IMR-90 (cell line): ENCODE measurements around the gene SMIM44. TPM values are rescaled to one million over a fixed set of nuclear protein-coding genes. Genes with fewer than 3 reads are reported as not detected.
A peak's percentile ranks its signal among the peaks of the same experiment; 100 is the strongest.

ENCODE experiments used
- ATAC-seq: fragments of 200-7000 bp; cut with Tn5 transposase; 2 replicates; pipeline ENCODE4 v1.9.1; 2020; ENCODE audit warnings: low read depth, mild to moderate bottlenecking, moderate library complexity
- BruUV-seq: library from RNA; stranded (reverse); fragments of 400-500 nt; replicated peaks from 2 replicates; lab custom pipeline; 2021; lab: Mats Ljungman, UMichigan
- CTCF ChIA-PET: fragments of 300-600 bp; formaldehyde crosslinking; extraction: SDS; loops from one replicate; lab custom pipeline; 2021; ENCODE audit warnings: antibody characterized with exemption; lab: Yijun Ruan, JAX
- POLR2A ChIA-PET: fragments of 300-600 bp; sonication (Branson Sonifier 250); formaldehyde crosslinking; loops from one replicate; lab custom pipeline; 2022; ENCODE audit warnings: antibody characterized with exemption; ENCODE audit not compliant: unreplicated experiment; lab: Charles Lee
- DNase-seq: peaks from one replicate; pipeline ENCODE4 v3.0.0; 2013
- H2AFZ ChIP-seq: replicated peaks from 2 replicates; pipeline ENCODE3; 2013; ENCODE audit warnings: low read length, mild to moderate bottlenecking; ENCODE audit not compliant: poor library complexity
- H2AK5ac ChIP-seq: 2 replicates; pipeline ENCODE4 v1.6.1; 2013; ENCODE audit warnings: low read depth, low read length, inconsistent platforms
- H2AK9ac ChIP-seq: replicated peaks from 2 replicates; pipeline ENCODE3; 2013; ENCODE audit warnings: mild to moderate bottlenecking, low read depth, low read length, moderate library complexity; ENCODE audit not compliant: poor library complexity
- H2BK120ac ChIP-seq: 2 replicates; pipeline ENCODE4 v1.6.1; 2013; ENCODE audit warnings: low read depth, low read length, inconsistent platforms
- H2BK15ac ChIP-seq: 3 replicates; pipeline ENCODE4 v1.6.1; 2013; ENCODE audit warnings: low read depth, low read length, inconsistent platforms
- H2BK20ac ChIP-seq: 2 replicates; pipeline ENCODE4 v1.6.1; 2013; ENCODE audit warnings: low read depth, mild to moderate bottlenecking, inconsistent platforms, low read length, moderate library complexity
- H2BK5ac ChIP-seq: 2 replicates; pipeline ENCODE4 v1.6.1; 2013; ENCODE audit warnings: mild to moderate bottlenecking, low read depth, low read length, inconsistent platforms; ENCODE audit not compliant: poor library complexity, severe bottlenecking
- H3K14ac ChIP-seq: replicated peaks from 2 replicates; pipeline ENCODE4 v1.6.1; 2013; ENCODE audit warnings: low read depth, low read length, inconsistent platforms
- H3K18ac ChIP-seq: 2 replicates; pipeline ENCODE4 v1.6.1; 2013; ENCODE audit warnings: low read depth, low read length, control low read depth
- H3K23ac ChIP-seq: 2 replicates; pipeline ENCODE4 v1.6.1; 2013; ENCODE audit warnings: low read depth, low read length, inconsistent platforms
- H3K27ac ChIP-seq: 2 replicates; pipeline ENCODE4 v1.5.1; 2013; ENCODE audit warnings: mild to moderate bottlenecking, control low read depth, low read length; ENCODE audit not compliant: insufficient read depth
- H3K27me3 ChIP-seq: 2 replicates; pipeline ENCODE4 v1.6.1; 2013; ENCODE audit warnings: low read length; ENCODE audit not compliant: control insufficient read depth, insufficient read depth
- H3K36me3 ChIP-seq: 2 replicates; pipeline ENCODE4 v1.6.1; 2013; ENCODE audit warnings: low read length, mixed read lengths; ENCODE audit not compliant: control insufficient read depth, insufficient read depth
- H3K4ac ChIP-seq: 2 replicates; pipeline ENCODE4 v1.6.1; 2013; ENCODE audit warnings: low read depth, low read length, inconsistent platforms
- H3K4me1 ChIP-seq: 2 replicates; pipeline ENCODE4 v1.6.1; 2013; ENCODE audit warnings: low read length, mixed read lengths; ENCODE audit not compliant: control insufficient read depth, insufficient read depth
- H3K4me2 ChIP-seq: 2 replicates; pipeline ENCODE4 v1.6.1; 2013; ENCODE audit warnings: low read depth, mild to moderate bottlenecking, control low read depth, low read length, moderate library complexity
- H3K4me3 ChIP-seq: 2 replicates; pipeline ENCODE4 v1.5.1; 2013; ENCODE audit warnings: low read depth, mild to moderate bottlenecking, control low read depth, low read length, moderate library complexity; ENCODE audit not compliant: insufficient read depth
- H3K56ac ChIP-seq: 2 replicates; pipeline ENCODE4 v1.6.1; 2013; ENCODE audit warnings: low read length, inconsistent platforms; ENCODE audit not compliant: insufficient read depth; ENCODE audit errors: extremely low read depth
- H3K79me1 ChIP-seq, 2 experiments: 2 replicates each; pipeline ENCODE4 v1.6.1; 2013; ENCODE audit warnings: low read length in 2 of 2, inconsistent platforms in 1 of 2, low read depth in 1 of 2
- H3K9ac ChIP-seq: 2 replicates; pipeline ENCODE4 v1.6.1; 2013; ENCODE audit warnings: low read depth, low read length, control low read depth
- H3K9me1 ChIP-seq: 2 replicates; pipeline ENCODE4 v1.6.1; 2013; ENCODE audit warnings: low read length, inconsistent platforms; ENCODE audit not compliant: insufficient read depth
- H3K9me3 ChIP-seq: 2 replicates; pipeline ENCODE4 v1.6.1; 2013; ENCODE audit warnings: low read length; ENCODE audit not compliant: control insufficient read depth, insufficient read depth
- H4K20me1 ChIP-seq: 2 replicates; pipeline ENCODE4 v1.6.1; 2013; ENCODE audit warnings: low read length, inconsistent platforms; ENCODE audit not compliant: insufficient read depth
- H4K5ac ChIP-seq: 2 replicates; pipeline ENCODE4 v1.6.1; 2013; ENCODE audit warnings: mild to moderate bottlenecking, low read depth, low read length, control low read depth
- H4K8ac ChIP-seq, 2 experiments: 2 replicates each; pipeline ENCODE4 v1.6.1; 2013; ENCODE audit warnings: low read depth in 2 of 2, low read length in 2 of 2, control low read depth in 1 of 2, inconsistent platforms in 1 of 2
- H4K91ac ChIP-seq: 2 replicates; pipeline ENCODE4 v1.6.1; 2013; ENCODE audit warnings: low read depth, low read length, inconsistent platforms; ENCODE audit not compliant: insufficient read depth
- BHLHE40 ChIP-seq: fragments of 150-350 bp; IDR thresholded peaks from 2 replicates; pipeline ENCODE4 v1.6.1; 2016; ENCODE audit warnings: mild to moderate bottlenecking, low read depth, low read length
- CEBPB ChIP-seq: IDR thresholded peaks from 2 replicates; pipeline ENCODE4 v1.6.1; 2012; ENCODE audit warnings: low read depth, low read length, improper control_type of control experiment
- CHD1 ChIP-seq: IDR thresholded peaks from 2 replicates; pipeline ENCODE4 v1.6.1; 2012; ENCODE audit warnings: low read depth, low read length, improper control_type of control experiment
- CTCF ChIP-seq: conservative IDR thresholded peaks from 2 replicates; pipeline ENCODE4 v1.5.1; 2012; ENCODE audit warnings: mild to moderate bottlenecking, low read depth, low read length, improper control_type of control experiment
- ELK1 ChIP-seq: fragments of 150-350 bp; IDR thresholded peaks from 2 replicates; pipeline ENCODE4 v1.6.1; 2016; ENCODE audit warnings: low read depth, mild to moderate bottlenecking, low read length, moderate library complexity, borderline replicate concordance
- FOS ChIP-seq: fragments of 150-350 bp; IDR thresholded peaks from 2 replicates; pipeline ENCODE4 v1.6.1; 2016; ENCODE audit warnings: low read depth, low read length
- MAZ ChIP-seq: IDR thresholded peaks from 2 replicates; pipeline ENCODE4 v1.6.1; 2012; ENCODE audit warnings: low read depth, mild to moderate bottlenecking, low read length, improper control_type of control experiment, moderate library complexity, borderline replicate concordance
- NFE2L2 ChIP-seq: fragments of 150-350 bp; IDR thresholded peaks from 2 replicates; pipeline ENCODE4 v1.6.1; 2016; ENCODE audit warnings: low read depth, mild to moderate bottlenecking, low read length
- RAD21 ChIP-seq: IDR thresholded peaks from 2 replicates; pipeline ENCODE4 v1.6.1; 2012; ENCODE audit warnings: low read length, improper control_type of control experiment
- RCOR1 ChIP-seq: IDR thresholded peaks from 2 replicates; pipeline ENCODE4 v1.6.1; 2012; ENCODE audit warnings: mild to moderate bottlenecking, low read length, improper control_type of control experiment; ENCODE audit not compliant: insufficient replicate concordance
- SMC3 ChIP-seq: fragments of 150-350 bp; IDR thresholded peaks from 2 replicates; pipeline ENCODE4 v1.6.1; 2016; ENCODE audit warnings: low read depth, mild to moderate bottlenecking, antibody characterized with exemption, low read length, moderate library complexity
- USF2 ChIP-seq: fragments of 150-350 bp; IDR thresholded peaks from 2 replicates; pipeline ENCODE4 v1.6.1; 2017; ENCODE audit warnings: mild to moderate bottlenecking, antibody characterized with exemption, low read length, low read depth
- whole genome bisulfite sequencing, 2 experiments: methylation state at CpG; one replicate each; pipeline versions ENCODE4 v1.1.5 to v1.1.7; 2013; ENCODE audit warnings: missing lambda C conversion rate in 2 of 2; ENCODE audit not compliant: insufficient read length in 1 of 2; ENCODE audit errors: extremely low coverage in 2 of 2; 5-methylcytosine and 5-hydroxymethylcytosine counted together
- dilution Hi-C: fragments of 300-500 bp; cut with HindIII; formaldehyde crosslinking; loops from one replicate; pipeline ENCODE4 v1.14.3; 2018; ENCODE audit warnings: low sequenced_read_pairs; ENCODE audit not compliant: unreplicated experiment
- in situ Hi-C: fragments of 300-500 bp; cut with MboI; formaldehyde crosslinking; loops from 3 replicates; pipeline ENCODE4 v1.14.3; 2019; ENCODE audit warnings: low sequenced_read_pairs, inconsistent platforms, mixed read lengths
- intact Hi-C: fragments of 100-400 bp; cut with micrococcal nuclease; formaldehyde crosslinking; loops from 2 replicates; pipeline ENCODE4 v1.10.0; 2022
- polyA plus RNA-seq, 3 experiments: library from polyadenylated mRNA; depleted of rRNA; stranded (reverse); fragments of >200 nt; gene quantifications; 2 replicates each; pipeline ENCODE4 v1.2.3, GENCODE V29; 2012; ENCODE audit warnings: low replicate concordance in 1 of 3
- total RNA-seq: library from RNA; depleted of rRNA; stranded (reverse); fragments of >200 nt; gene quantifications from 2 replicates; pipeline ENCODE4 v1.2.3, GENCODE V29; 2012

The SMIM44 gene
- total and polyA plus RNA-seq, 2 of the 4 experiments (the other 2 are of a cell fraction) = not detected

GRCh38 chr19:3450796-3451411, 32.3 kb downstream of the SMIM44 start (continued):
- TF ChIP-seq CEBPB = no peak

- Histone ChIP-seq H3K9ac (no peak overlapping the region), H4K8ac (no peak overlapping the region), H3K4ac (no peak overlapping the region), H2BK5ac (no peak overlapping the region), H3K27me3 (no peaks in the 10 kb centered on the region), H3K4me2 (no peak overlapping the region), H2BK20ac (no peak overlapping the region), H2BK120ac (no peak overlapping the region), H3K14ac (no peak overlapping the region), H3K79me1 (peaks cover 27 to 66% of the 10 kb centered on the region in 2 experiments), H3K27ac (no peak overlapping the region), H4K20me1 (peaks cover 41% of the 10 kb centered on the region), H3K23ac (no peak overlapping the region), H4K5ac (no peak overlapping the region), H2BK15ac (no peak overlapping the region), H4K91ac (no peak overlapping the region), H3K9me1 (peaks cover 14% of the 10 kb centered on the region), H2AK5ac (no peak overlapping the region), H2AK9ac (peak overlapping the region; percentile 50), H3K18ac (no peak overlapping the region), H3K4me3 (no peak overlapping the region), H3K9me3 (no peaks in the 10 kb centered on the region), H3K36me3 (peaks cover 58% of the 10 kb centered on the region), H3K56ac (no peak overlapping the region), H3K4me1 (no peaks in the 10 kb centered on the region; the same call in none of the 2 replicates), H2AFZ (peak overlapping the region; percentile 43)
- ChIA-PET POLR2A (no interaction called here), CTCF (no interaction called here)
- WGBS, 2 experiments = 94% methylated on average over 17 of the region's 28 CpGs; no CpG with 5 or more reads in 1 of the 2 experiments
- no peak for DNase-seq
- BruUV-seq = no TSS peak
- in situ Hi-C loops = no loop called here
- intact Hi-C loops = no loop called here
- ATAC-seq = no peak
- dilution Hi-C loops = no loop called here
- TF ChIP-seq CEBPB = no peak
- TF ChIP-seq CTCF = no peak
- no peak for TF ChIP-seq MAZ
- TF ChIP-seq RAD21 = no peak
- TF ChIP-seq BHLHE40 = no peak
- TF ChIP-seq RCOR1 = no peak
- no peak for TF ChIP-seq NFE2L2
- no peak for TF ChIP-seq SMC3
- TF ChIP-seq CHD1 = no peak
- no peak for TF ChIP-seq FOS
- TF ChIP-seq ELK1 = no peak
- TF ChIP-seq USF2 = no peak
Observed at GRCh38 chr19:3448616-3449334, 34.5 kb downstream of the SMIM44 start.
